Activated naive CD4-positive, alpha-beta T cell (primary cell): ENCODE data around the gene LRIT3.

Source experiments
- DNase-seq, 4 experiments: peaks; one replicate each; lab custom pipeline; 2025; lab: John Stamatoyannopoulos, UW

LRIT3 gene, protein sequence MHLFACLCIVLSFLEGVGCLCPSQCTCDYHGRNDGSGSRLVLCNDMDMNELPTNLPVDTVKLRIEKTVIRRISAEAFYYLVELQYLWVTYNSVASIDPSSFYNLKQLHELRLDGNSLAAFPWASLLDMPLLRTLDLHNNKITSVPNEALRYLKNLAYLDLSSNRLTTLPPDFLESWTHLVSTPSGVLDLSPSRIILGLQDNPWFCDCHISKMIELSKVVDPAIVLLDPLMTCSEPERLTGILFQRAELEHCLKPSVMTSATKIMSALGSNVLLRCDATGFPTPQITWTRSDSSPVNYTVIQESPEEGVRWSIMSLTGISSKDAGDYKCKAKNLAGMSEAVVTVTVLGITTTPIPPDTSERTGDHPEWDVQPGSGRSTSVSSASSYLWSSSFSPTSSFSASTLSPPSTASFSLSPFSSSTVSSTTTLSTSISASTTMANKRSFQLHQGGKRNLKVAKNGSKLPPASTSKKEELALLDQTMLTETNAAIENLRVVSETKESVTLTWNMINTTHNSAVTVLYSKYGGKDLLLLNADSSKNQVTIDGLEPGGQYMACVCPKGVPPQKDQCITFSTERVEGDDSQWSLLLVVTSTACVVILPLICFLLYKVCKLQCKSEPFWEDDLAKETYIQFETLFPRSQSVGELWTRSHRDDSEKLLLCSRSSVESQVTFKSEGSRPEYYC

DNA sequence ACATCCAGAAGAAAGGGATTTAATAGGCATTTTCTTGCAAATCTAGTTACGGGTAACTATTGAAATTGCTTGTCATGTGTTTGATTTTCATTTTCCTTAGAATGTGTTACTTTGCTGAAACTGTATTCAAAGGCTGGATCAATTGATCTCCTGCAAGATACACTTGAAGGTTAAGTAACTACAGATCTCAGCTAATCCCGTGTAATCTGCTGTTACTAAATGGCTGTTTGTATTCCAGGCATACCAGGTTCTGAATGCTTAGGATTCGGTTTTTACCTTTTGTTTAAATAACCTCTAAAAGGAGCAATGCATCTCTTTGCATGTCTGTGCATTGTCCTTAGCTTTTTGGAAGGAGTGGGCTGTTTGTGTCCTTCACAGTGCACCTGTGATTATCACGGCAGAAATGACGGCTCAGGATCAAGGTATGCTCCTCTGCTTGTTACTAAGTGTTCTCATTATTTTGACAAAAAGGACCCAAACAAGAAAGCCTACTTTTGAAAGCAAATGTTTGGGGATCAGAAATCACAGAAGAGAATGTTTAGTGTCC, at the start of gene LRIT3:
TSS of gene LRIT3 (plus strand) at position 212 of the 547 bp plus-strand sequence. CDS start at position 307, 95 bp downstream.
- no peak for DNase-seq

DNA sequence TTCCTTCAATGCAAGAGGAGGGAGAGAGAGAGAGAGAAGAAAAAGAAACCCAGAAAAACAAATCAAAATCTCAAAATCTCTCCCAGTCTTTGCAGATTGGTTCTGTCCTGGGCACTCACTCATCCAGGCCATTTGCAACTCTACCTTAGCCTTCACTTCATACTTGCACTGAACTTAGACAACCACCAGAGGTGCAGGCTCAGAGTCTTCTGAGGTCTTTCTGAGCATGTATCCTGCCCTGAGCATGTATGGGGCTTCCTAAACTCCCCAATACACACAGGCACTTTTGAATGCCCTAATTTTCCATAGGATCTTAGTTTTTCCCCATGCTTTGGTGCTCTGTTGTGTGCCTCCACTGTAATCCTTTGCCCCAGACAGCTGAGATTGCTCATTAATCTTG, 49.0 kb upstream of the LRIT3 start:
- no peak for DNase-seq

DNA sequence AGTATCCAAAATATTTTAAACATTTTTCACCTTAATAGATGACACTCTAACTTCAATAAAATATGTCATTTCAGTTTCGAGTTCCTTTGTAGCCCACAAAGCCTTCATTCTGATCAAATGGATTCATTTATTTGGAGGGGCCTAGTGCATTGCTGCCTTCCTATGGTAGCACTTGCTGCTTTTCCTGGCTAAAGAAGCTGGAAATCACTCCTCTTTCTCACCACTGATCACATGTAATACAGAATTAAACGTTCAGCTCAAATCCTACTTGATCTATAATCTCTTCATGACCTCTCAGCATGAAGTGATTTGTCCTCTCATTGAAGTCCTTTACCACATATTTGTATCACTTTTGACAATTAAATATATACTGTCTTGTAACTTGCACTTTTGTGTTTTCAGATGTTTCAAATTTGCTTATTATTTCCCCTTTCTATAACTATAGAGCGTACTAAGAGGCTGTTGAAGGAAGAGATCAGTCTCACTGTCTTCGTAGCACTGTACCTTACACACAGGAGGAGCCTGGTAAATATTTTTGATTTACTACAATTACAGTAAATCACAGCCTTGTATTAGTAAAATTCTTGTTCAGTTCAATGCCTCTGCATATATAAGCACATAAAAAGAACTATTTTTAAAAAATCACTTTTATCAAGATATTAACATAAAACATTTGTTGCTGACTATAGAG, 46.7 kb upstream of the LRIT3 start:
- DNase-seq, result no peak

DNA sequence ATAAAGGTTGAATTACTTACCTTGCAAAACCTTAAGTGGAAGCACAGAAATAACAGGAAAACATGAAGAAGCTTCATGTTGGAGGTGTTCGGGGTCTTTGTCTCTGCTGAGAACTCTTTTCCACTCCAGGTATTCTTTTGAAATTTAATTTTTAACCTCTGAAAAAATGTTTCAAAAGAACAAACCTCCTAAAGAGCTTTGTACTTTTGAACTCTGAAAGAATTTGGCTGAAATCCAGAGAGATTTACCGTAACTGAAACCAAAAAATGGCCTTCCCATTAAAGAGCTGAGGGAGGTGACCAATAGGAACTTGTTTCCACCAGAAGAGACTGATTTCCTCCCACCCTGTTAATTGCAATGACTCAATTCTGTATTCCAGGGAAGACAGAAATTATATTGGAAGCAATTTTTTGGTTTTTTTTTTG, 46.0 kb upstream of the LRIT3 start, which contains the start of gene CFI:
TSS of gene CFI (minus strand) at position 105 of the 425 bp plus-strand sequence. CDS start at position 77, 28 bp downstream.
- no peak for DNase-seq

DNA sequence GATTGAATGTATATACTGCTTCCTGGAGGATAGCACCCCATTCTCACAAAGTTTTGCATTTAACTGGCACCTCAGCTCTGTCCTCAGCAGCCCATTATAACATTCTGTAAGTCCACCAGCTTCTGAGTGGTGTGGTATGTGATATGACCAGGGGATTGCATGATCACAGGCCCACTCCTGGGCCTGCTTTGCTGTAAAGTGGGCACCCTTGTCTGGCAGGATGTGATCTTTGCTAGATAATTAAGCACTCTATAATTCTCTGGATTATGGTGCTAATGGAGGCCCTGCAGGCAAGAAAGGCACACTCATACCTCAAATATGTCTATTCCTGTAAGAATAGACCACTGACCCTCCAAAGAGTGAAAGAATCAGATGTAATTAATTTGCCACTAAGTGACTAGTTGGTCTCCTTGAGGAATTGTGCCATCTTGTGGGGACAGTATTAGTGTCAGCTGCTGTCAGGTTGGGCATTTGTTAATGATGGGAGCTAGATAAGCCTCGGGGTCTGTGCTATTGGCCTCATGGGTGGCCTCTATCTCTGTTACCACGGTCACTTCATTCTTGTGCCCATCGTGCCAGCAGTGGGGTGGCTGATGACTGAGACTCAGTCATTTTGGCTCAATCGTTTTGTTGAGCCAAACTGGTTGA, 43.9 kb upstream of the LRIT3 start:
- no peak for DNase-seq

DNA sequence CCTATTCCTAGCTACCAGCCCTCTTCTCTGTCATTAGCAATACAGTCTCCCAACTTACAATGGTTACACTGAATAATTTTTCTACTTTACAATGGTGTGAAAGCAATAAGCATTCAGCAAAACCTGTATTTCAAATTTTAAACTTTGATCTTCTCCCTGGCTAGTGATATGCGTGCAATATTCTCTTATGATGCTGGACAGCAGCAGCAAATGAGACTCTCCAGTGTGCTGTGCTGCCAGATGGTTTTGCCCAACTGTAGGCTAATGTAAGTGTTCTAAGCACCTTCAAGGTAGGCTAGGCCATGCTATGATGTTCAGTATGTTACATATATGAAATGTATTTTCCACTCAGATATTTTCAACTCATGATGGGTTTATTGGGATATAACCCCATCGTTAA, 38.3 kb upstream of the LRIT3 start:
- DNase-seq, result no peak

DNA sequence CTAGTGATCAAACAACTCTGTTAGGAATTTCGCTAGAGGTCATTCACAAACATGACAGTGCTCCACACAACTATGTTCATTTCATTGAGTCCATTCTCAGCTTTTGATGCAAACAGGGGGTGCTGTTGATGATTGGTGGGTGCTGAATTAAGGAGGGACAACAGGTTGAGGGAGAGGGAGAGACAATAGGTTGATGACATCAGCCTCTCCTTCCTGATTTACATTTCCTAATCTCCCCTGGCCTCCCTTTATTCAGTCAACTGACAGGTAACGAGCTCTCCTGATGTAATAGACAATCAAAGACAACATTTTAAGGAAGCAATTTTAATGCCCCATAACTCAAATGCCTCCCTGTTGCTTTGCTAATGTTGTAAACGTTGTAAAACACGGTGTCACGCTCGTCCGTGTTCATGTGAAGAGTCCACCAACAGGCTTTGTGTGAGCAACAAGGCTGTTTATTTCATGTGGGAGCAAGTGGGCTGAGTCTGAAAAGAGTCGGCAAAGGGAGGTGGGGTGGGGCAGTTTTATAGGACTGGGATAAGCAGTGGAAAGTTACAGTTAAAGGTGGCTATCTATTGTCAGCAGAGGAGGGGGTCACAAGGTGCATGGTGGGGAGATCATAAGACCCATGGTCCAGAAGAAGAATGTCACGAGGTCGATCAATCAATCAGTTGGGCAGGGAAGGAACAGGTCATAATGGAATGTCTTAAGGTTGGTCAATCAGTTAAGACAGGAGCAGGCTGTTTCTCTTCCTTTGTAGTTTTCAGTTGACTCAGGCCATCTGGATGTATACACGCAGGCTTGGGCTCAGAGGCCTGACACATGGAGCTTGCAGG, 37.1 kb upstream of the LRIT3 start:
- DNase-seq, result no peak

DNA sequence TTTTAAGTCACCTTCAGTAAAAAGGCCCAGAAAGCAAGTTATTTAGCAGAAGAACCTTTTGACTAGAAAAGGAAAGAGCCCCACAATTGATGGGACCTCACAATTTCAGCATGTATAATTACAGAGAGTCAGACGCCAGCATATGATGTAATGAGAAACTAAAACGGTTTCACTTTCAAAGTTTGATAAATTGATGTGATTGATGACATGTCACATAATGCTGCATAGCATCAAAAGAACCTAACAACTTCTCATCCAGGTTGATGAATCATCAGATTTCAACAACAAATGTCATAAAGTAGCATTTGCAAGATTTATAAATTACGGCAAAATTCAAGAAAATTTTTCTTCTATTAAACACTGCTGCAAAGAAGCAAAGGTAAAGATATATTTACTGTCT, 36.2 kb upstream of the LRIT3 start:
- DNase-seq, result no peak

DNA sequence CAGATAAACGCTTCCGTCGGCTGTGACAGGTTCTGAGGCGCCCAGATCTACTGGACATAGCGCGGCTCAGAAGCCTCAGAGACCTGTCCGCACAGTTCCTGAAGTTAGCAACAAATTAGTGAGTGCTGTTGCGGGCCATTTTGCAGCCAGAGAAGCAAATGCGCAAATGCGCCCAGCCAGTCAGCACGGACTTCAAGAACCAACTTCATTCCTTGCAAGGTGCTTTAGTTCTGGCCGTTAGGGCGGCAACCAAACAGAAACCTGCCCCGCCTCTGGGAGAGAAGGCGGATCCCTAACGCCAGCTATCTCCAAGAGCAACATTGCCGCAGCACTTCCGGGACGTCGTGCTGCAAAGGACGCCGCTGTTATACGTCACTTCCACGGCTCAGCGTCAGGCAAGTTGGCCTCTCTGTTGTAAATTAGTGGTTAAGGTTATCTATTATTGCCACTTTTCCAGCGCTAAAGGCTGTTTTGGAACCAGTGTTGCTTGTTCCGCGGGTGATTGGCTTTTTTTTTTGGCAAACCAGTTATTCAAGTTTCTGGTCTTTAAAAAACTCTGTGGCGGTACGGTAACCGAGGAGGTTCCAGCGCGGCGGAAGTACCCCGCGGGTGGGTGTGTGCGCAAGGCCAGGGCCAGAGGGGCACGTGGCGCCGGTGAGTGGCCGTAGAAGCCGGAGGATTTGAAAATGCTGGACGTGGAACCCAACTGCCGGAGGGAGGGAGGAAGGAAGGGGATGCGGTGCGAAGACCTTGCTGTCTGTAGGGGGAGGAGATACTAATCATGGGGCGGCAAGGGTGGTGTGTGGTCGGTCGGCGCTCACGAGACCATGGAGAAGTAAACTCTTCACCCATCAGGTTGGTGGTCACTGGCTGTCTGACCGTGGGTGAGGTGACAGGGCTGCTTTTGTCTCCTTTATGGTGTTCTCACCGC, 32.5 kb upstream of the LRIT3 start, which contains the start of gene GAR1:
TSS of gene GAR1 (plus strand) at position 612 of the 931 bp plus-strand sequence. CDS start 403 bp downstream, outside the sequence.
- peak; percentile 58 to 75 (median 60) for DNase-seq

DNA sequence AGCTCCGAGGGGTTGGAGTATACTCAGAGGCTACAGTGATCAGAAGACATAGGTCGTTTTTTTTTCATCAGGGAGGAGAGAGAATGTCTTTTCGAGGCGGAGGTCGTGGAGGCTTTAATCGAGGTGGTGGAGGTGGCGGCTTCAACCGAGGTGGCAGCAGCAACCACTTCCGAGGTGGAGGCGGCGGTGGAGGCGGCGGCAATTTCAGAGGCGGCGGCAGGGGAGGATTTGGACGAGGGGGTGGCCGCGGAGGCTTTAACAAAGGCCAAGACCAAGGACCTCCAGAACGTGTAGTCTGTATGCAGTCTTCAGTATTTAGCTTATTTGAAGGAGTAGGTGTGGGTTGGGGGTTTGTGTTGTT, 31.8 kb upstream of the LRIT3 start:
- DNase-seq, result peak; percentile 4 to 23 (median 10)

DNA sequence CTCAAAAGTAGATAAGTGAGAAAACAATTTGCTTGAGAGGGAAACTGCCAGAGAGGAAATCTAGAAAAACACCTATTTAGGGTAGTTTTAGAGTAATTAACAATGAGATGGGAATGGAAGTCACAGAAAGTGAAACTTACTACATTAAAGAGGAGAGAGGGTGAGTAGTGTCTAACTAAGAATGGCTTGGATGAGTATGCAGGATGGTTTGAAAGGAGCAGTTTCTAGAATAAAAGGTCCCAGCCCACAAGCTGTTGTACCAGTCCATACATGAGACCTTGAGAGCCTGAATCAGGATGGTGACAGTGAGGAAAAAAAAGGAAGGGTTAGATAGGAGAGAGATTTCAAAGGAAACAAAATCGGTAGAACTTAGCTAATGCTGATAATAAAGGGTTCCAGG, 31.0 kb upstream of the LRIT3 start:
- DNase-seq, result no peak

DNA sequence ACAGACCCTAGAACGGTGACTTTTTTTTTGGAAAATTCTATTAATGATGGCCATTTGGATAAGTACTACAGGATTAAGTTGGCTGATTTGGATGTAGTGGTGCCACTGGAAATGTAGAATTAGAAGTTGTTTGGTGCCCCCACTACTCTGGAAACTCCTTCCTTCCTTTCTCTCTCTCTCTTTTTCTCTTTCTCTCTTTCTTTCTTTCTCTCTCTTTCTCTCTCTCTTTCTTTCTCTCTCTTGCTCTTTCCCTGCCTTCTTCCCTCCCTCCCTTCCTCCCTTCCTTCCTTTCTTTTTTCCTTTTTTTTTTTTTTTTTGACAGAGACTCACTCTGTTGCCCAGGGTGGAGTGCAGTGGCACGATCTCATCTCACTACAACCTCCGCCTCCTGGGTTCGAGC, 29.6 kb upstream of the LRIT3 start:
- no peak for DNase-seq

DNA sequence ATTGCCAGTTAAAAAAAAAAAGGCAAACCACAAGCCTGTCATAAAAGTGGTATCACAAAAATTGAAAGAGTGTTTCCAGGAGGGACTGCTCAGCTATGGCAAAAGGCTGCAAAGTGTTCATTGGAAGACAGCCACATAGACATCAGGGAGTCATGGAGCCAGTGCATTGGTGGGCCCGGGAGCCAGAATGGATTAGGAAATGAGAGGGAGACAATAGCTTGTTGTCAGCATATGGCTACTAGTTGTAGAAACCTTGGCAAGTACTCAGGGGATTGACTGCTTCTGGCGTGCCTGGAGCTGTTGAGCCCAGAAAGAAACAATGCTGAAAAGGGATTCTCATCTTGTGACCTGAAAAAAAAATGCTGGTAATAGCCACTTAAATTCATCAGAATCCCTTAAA, 27.3 kb upstream of the LRIT3 start:
- DNase-seq, result no peak

DNA sequence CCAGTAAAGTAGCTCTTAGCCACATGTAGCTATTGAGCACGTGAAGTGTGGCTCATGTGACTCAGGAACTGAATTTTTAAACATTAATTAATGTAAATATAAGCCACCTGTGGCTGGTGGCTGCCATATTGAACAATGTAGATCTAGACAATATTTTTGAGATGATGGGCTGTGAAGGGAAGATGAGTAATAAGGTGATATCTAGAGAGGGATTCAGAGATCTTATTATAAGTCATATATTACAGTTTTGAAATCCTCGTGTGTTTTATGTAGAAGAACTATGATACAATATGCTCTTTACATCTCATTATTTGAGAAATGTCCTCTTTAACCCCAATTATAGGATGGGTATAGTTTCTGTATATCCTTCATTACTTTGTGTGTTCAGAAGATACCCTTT, 26.7 kb upstream of the LRIT3 start:
- no peak for DNase-seq

DNA sequence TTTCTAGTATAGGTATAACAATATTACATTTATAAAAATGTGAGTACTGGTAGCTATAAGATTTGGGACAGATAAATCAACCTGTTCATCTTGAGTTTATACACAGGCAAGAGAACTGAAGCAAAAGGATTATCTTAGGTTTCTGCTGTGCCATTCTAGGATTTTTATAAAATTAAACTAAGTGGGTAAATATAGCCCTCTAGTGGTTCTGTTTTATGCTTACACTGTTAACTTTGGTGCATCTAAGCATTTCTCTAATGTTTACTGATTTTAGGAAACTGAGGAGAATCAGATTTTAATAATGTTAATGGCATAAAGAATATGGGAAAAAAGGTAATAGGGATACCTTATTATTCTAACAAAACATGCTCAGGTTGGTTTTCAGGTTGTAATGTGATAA, 21.2 kb upstream of the LRIT3 start:
- DNase-seq, result no peak

DNA sequence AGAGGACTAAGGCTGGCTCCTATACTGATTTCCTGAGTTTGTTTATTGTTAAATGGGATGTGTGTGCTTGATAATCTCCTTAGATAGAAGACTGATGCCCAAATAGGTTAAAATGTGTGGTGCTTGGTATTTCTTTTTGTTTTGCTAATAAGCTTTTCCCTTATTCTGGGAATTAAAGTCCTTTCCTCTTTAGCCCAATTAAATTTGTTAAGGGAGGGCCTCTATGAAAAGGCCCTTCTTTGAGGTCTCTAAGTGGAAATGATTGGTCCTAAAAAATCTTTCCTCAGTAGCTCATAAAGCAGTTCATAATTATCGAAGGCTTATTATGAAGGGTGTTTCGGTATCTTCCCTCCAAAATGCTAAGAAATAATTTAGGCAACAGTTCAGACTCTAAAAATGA, 20.2 kb upstream of the LRIT3 start, which contains the start of gene RRH:
TSS of gene RRH (plus strand) at position 301 of the 400 bp plus-strand sequence. CDS start at position 357, 56 bp downstream.
- no peak for DNase-seq

DNA sequence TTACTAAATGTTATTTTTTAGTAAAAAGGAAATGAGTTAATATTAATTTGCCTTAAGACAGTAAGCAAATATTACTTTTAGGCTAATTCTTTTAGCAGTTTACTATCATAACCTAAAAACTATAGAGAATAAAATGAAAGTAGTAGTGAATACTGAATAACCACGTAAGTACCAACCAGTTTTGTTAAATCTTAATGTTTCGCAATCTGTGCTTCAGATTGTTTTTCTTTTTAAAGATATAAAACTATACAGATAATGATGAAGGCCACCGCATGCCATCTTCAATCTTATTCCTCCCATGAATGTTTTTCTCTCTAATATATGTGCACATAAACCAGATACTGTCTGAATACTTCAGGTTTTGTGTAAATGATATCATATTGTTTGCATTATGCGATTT, 14.2 kb upstream of the LRIT3 start:
- DNase-seq, result no peak

DNA sequence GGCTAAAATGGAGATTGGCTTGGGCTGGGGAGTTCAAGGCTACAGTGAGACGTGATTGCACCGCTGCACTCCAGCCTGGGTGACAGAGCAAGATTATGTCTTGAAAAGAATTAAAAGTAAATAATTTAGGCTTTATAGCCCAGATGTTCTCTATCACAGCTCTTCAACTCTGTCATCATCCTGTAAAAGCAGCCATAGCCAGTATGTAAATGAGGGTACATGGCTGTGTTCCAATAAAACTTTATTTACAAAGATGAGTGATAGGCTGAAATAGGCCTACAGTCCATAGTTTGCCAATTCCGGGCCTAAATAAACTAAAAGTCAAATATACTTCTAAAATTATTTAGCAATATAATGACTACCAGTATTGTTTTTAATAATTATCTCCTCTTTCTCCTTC, 10.9 kb upstream of the LRIT3 start:
- DNase-seq, result no peak

DNA sequence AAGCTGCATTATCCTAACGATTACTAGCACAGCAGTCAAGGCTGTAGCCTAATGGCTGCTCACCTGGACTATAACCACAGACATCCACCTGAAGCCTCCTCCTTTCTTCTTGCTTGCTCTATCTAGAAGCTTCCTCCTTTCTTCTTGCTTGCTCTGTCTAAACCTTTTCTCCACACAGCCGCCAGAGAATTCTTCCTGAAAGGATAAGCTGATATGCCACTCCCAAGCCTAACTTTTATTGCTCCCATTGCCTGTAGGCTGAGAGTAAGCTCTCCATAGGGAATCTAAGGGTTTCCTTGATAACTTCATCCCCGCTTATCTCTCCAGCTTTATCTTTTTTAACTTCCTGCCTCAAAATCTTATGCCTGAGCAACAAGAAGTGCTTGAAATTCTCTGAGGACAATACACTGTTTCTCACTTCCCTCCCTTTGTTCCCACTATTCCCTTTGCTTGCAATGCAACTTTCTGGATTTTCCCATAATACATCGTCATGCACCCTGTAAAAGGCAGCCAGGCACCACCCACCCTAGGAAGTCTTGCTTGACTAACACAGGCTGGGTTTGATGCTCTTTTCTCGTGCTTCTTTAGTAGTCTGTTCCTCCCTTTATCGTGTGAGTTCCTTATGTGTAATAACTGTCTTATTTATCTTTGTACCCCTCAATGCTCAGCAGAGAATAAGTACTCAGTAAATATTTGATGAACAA, 1.4 kb upstream of the LRIT3 start:
- no peak for DNase-seq
